HG02981 (cell line): ENCODE results near the gene SIPA1L3.

Experiments used
- ATAC-seq: cut with Tn5 transposase; IDR thresholded peaks from one replicate; pipeline ENCODE4 v1.9.1; 2021; ENCODE audit warnings: mild to moderate bottlenecking, moderate library complexity; ENCODE audit not compliant: unreplicated experiment

SIPA1L3 gene

DNA sequence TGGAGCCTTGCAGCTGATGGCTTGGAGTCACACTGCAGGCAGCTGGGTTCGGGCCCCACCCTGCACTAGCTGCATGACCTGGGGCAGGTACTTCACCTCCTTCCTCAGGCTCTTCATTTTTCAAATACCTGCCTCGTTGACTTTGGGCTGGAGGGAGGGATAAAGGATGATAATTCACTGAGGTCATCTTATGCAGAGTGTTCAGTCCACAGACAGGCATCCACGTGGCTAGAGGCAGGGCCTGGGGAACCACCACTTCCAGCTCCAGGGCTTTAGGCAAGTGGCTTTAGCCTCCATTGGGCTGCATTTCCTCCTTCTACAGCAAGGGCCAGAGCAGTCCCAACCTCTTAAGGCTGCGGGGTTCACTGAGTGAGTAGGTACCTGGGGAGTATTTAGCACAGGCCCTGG lies 84.8 kb downstream of the SIPA1L3 start:
- ATAC-seq, result no peak

DNA sequence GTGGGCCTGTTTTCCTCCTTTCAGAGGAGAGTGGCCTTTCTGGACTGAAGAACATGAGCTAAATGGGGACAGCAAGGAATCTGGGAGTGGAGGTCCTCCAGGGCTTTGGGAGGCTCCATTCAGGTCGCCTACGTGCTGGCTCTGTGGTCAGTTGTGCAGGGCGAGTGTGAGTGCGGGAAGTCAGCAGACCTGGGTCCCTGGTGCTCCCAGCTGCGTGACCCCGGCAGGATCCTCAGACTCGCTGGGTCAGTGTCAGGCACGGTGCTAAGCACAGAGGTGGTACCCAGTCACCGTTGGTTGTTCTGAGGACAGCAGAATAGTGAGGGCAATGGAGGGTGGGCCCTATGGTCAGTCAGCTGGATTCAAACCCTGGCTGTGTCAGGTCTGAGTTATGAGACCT lies 85.8 kb downstream of the SIPA1L3 start:
- ATAC-seq, result no peak

DNA sequence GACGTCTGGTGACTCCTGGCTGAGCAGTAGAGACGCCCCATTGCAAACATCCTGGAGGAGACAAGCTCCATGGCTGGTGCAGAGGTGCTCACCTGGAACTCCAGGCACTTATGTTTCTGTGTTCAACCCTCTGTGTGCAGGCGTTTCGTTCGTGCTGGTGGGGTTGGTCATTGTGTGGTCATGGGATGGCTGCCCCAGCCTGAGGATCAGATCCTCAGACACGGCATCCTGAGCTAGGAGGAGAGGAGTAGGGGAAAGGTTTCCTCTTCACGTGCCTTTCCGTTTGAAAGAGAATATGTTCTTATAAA lies 87.8 kb downstream of the SIPA1L3 start:
- ATAC-seq, result no peak

DNA sequence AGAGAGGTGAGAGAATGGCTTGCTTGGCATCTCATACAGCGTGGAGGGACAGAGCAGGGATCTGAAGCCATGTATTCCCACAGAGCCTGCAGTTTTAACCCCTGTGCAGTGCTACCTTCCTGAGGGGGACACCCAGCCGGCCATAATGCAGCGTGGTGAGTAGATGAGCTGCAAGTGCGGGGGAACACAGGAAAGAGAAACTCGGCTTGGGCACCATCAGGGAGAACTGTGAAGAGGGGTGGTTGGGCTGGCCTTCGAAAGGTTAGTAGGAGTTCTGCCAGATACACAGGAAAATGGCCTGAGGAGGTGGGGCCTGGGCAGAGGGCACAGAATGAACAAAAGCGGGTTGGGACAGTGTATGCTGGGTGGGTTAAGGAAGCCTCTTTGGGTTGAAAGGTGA lies 88.3 kb downstream of the SIPA1L3 start:
- ATAC-seq, result no peak

DNA sequence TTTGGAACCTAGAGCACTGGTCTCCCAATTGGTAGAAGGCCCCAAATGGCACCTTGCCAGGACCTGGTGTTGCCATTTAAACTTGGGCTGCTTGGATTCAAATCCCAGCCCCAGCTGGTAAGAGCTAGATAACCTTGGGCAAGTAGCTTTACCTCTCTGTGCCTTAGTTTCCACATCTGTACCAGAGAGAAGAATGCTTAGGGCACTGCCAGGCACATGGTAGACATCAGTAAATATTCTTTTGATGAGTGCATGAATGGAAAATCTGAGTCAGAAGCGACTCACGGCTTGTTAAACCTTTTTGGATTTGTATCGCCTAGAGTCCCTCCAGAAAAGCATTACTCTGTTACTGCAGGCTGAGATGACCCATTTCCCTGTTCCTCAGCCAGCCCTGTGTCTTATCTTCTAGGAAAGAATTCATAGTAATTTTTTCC lies 90.9 kb downstream of the SIPA1L3 start:
- no peak for ATAC-seq

DNA sequence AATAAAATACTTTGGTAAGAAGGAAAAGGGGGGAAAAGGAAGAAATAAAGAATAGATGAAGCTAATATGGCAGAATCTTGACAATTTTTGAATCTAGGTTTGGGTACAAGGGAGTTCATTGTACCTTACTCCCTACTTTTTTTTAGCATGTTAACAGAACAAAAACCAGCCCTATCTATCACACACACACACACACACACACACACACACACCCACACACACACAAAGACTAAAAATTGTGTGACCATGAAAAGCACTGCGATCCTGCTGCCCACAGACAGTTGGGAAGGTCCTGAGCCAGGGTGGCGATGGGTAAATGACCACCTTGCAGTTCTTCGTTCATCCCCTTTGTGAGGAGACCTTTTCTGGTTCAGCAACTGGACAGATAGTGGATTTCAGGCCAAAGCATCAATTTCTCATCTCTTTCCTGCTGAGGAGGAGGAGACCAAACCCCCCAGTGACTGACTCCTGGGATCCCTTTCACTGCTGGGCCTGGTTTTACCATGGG lies 91.8 kb downstream of the SIPA1L3 start:
- no peak for ATAC-seq

DNA sequence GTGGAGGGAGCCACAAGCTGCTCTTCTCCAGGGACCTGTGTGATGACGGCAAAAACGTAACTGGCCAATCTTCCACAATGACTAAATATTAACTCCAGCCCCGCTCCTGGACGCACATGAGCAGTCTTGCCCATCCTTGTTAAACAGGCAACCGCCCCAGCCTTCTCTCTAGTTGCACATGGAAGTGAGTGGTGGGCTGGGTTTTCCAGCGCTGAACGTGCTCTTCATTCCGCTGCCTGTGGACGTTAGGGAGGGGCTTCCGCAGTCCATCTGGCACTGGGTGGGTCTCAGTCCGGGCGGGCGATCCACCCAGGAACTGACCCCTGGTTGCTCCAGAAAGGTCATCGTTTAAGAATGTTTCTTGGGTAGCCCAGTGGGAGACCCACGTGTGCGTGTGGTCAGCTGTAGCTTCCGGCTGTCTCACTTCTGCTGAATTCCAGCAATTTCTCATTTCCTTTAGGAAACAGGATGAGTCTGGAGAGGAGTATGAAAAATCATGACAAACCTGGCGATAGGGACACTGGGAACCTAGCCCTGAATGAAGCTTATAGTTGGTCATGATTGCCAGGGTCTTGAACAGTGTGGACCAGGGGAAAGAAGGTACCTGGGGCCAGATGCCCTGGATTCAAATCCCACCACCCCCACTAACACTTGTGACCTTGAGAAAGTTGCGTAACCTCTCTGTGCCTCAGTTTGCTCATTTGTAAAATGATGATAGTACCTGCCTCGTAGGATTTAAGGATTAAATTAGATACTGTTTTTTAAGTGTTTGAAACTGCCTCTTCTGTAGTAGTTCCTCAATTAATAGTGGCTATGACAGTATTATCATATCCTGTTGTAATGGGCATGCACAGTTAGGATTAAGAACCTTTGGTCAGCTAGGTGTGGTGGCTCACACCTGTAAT lies 92.6 kb downstream of the SIPA1L3 start:
- ATAC-seq, result no peak

DNA sequence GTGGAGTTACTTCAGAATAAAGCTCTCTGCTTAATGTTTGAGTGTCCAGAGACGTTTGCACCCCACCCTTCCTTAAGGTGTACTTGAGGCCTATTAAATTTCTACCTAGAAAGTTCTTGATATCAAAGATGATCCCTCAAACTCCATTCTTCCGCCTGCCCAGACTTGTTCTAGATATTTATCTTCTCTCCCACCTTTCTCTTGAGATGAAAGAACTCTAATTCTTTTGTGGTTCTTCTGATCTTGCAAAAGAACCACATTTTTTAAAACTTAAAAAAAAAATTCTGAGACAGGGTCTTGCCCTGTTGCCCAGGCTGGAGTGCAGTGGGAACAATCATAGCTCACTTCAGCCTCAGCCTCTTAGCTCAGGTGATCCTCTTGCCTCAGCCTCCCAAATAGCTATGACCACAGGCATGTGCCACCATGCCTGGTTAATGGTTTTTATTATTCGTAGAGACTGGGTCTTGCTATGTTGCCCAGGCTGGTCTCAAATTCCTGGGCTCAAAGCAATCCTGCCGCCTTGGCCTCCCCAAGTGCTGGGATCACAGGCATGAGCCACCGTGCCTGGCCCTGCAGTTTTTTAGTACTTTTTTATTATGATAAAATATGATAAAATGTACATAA lies 94.3 kb downstream of the SIPA1L3 start:
- no peak for ATAC-seq

DNA sequence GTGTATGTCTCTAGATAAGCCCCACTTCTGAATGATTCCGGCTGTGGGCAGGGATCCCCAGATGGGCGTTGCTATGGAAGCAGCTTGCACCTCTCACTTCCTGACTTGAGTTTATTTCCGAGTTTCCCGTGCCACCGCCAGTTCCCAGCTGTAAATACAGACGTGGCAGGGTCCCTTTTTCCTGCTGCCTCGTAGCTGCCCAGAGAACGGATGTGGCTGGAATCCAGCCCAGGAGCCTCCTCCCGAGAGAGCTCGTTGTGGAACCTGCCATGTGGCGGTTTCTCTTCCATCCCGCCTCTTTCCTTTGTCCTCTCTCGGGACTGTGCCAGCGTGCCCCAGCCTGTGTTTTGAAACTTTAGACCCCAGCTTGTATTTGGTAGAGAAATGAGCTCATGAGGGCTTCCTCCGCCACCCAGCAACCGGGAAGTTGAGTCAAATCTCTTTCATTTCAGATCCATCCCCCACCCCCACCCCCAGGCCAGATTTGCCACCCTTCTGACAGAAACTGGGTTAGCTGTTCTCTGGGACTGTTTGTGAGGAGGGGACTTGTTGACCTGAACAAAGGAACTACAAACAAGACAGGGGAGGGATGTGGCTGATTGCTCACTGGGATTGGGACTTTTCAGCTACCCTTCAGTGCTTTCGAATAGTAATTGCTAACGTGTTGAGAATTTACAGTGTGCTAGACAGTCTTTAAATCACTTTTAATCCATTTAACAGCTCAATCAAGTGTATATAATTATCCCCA lies 96.6 kb downstream of the SIPA1L3 start:
- ATAC-seq, result no peak

DNA sequence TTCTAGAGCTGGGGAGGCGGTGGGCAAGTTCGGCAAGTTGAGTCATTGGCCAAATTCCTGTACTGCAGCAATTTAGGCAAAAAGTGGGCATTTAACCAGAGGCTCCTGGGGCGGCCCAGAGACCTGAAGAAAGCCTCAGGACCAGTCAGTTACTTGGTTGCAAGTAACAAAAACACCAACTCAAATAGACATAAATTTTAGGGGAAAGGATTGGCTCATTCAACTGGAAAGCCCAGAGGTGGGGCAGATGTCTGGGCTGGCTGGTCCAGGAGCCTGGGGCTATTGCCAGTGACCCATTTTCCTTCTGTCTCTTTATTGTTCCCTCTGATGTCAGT lies 97.1 kb downstream of the SIPA1L3 start:
- ATAC-seq, result no peak

DNA sequence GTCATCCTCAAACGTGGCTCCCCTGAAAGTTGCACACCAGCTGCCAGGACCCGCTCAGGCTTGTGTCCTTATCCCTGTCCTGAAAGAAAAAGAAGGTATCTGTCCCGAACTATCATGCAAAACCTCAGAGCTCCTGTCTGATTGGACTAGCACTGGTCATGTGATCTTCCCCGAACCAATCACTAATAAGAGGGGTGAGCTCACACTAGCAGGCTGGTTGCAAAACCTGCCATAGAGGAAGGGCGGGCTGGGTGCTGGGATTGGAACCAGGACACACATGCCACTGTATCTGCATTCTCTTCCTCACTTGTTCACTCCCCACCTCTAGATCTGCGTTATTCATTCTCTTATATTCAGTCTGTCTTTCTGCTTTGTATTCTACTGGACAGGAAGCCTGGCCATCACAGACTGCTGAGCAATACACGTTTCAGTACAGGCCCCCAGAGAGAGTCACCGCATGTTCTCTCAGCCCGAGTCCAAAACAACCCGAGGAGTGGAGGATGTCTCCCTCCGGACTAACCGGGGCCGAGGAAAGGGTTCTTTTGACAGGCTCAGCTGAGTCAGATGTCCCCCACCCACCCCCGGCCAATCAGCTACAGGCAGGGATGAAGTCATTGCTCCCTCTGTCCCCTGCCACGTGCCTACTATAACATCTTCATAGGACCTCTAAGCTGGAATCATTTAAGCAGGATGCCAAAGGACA lies 97.7 kb downstream of the SIPA1L3 start:
- peak; percentile 63 for ATAC-seq

DNA sequence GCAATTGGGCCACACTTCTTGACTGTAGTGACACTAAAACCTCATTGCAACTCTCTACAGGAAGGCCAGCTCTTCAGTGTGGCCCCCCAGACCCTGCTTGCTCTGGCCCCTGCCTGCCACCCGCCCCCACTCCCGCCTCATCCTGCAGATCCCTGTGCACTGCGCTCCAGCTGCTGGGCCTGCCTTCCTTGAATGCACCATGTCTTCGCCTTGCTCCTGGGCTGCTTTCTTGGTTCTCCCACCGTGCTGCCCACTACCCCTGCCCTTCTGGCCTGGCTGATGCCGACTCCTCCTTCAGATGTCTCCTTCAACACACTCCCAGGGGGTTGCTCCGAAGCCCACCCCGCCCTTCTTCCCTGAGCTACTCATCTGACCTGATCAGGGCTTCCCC lies 98.2 kb downstream of the SIPA1L3 start:
- no peak for ATAC-seq

DNA sequence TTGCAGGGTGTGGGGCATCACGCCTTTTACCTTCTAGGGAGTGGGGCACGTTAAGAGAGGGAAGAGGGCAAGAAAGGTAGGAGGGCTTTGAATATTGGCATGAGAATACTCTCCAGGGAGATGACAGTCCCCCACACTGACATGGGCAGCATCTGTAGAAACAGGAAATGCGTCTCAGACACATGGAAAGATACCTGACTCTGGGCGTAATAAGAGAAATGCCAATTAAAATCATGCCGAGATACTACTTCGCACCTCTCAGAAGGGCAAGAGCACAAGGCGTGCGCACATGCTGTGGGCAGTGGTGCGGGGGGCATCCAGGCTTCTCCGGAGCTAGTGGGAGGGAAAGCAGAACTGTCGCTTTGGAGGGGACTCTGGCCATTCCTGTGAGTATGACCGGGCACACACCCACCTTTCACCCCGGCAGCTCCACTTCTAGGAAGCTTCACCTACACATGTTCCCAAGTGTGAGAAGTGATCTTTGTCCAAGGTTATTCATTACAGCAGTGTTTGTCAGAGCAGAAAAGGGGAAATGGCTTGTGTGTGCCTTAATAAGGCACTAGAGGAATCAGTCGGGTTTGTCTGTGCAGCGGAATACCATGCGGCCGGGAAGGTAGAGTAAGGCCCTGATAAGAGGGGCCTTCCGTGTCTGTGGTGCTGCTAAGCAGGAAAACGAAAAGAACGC lies 99.5 kb downstream of the SIPA1L3 start:
- ATAC-seq, result no peak

DNA sequence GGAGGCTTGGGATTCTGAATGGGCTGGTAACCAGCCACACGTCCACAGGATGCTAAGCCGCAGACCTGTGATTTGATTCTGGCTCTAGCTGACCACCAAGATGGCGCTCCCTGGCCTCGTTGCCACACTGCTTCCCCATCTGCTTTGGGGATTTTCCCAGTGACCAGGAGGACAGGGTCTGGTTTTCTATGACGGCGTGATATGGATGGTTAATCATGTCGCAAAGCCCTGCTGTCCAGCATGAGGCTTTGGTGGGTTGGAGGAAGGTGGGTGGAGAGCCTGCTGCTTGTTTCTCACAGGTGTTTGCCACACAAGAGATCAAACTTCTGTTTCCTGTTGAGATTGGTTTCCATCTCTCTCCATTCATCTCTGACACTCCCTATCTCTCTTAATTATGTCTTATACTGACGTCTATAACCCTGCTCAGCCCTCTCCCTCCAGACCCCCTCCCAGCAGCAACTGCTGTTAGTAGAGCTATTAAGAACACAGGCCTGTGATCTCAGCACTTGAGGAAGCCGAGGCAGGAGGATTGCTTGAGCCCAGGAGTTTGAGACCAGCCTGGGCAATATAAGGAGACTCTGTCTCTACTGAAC lies 102.7 kb downstream of the SIPA1L3 start:
- ATAC-seq, result no peak

DNA sequence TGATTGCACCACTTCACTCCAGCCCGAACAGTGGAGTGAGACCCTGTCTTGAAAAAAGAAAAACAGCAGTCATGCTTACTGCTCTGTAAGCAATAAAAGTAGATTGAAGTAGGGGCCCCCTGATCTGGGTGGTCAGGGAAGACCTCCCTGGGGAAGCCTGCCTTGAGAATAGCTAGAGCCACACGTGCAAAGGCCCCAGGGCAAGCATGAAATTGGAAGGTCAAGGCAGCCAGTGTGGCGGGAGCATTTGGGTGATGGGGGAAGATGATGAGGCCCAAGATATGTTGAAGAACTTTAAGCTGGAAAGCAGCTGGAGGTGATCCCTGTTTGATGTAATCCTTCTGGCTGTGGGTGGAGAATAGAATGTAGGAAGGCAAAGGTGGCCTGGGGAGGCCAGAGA lies 104.4 kb downstream of the SIPA1L3 start:
- no peak for ATAC-seq

DNA sequence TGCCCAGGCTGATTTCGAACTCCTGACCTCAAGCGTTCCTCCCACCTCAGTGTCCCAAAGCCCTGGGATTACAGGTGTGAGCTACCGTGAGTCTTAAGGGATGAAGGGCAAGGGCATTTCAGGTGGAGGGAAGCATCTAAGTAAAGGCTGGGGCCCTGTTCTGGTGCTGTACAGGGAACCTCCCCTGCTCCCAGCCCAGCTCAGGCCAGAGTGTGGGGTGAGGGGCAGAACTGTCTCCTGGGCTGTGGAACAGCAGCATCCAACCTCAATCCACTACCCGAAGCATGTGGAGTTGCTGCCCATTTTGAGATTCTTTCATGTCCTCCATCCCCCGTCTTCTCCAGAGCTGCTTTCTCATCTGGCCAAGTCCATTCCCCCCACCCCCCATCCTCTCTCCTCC lies 105.3 kb downstream of the SIPA1L3 start:
- ATAC-seq, result no peak

DNA sequence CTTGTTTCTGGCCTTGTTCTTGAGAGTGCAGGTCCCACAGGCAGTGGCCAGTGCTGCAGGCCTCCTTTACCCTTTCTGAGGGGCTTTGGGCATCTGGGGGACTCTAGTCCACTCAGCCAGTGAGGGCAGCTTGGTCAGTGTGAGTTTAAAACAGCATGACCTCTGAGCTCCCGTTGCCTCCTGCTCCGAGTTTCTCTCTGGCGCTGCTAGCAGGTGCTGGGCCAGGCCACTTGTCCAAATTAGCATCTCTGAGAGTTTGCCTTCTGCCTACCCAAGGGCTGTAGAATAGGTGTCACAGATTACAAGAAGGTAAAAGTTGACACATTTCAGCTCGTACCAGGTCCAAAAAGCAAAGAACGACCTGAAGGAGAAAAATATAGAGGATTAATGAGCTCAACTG lies 105.9 kb downstream of the SIPA1L3 start:
- ATAC-seq, result no peak

DNA sequence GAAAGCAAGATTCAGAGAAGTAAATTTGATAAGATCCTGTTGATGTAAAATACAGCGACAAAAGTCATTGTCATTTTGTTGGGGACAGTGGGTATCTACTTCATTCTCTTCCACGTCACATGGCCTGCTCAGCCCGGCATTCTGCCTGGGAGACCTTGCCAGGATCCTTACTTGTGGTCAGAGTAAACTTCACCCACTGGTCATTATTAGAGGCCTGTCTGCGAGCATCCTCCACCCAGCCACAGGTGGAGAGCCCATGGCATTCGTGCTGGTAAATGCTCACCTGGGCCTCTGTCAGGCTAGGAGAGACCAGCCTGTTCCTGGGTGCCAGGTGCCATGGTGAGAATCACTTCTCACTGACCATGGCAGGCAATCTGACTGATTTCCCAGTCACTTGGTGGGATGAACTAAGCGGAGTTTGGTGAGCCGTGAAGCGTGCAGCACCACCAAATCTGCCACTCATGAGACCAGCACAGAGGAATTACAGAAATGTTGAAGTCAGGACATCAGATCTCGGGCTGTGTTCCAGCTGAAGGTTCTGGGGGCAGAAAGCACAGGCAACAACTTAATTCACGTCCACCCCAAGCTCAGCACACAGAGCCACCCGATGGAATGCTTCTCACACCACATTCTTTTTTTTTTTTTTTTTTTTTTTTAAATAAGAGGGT lies 107.0 kb downstream of the SIPA1L3 start:
- no peak for ATAC-seq

DNA sequence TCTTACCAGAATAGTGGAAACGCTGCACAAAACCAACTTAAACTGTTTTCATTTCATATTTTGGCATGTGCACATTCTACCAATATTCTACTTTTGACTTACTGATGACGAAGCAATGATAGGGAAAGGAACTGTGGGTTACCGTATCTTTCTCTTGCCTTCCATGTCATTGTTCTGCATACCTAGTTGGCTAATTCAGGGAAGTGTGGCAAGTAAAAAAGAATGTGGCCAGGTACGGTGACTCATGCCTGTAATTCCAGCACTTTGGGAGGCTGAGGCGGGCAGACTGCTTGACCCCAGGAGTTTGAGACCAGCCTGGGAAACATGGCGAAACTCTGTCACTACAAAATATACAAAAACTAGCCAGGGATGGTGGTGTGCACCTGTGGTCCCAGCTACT lies 108.2 kb downstream of the SIPA1L3 start:
- ATAC-seq, result no peak

DNA sequence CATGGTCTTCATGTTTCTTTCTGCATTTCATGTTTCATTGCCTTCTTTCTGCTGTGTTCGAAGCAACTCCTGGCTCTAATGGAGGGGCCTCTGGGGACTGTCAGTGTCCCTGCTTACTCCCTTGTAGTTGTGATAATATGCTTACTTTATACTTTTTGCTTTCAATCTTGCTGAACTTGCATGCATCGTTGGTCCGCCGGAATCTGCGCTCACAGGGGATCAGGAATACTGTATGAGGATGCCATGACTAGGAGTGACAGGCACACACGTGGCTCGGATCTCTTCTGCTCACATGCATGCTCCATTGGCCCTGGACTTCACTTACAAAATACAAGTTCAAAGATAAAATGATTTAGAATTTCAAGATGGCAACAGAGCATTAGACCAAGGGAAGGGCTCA lies 108.8 kb downstream of the SIPA1L3 start:
- no peak for ATAC-seq
